DND-41 (cell line): ENCODE data around the gene KDM5D.

Experiments
- EZH2 ChIP-seq: IDR thresholded peaks from 3 replicates; pipeline ENCODE4 v1.6.1; 2012; ENCODE audit warnings: borderline replicate concordance, low read depth, mild to moderate bottlenecking, moderate library complexity, low read length, inconsistent platforms; ENCODE audit not compliant: severe bottlenecking
- TF ChIP-seq, protein P1 (sequence below): IDR thresholded peaks from 2 replicates; pipeline ENCODE4 v1.5.1; 2012; ENCODE audit warnings: borderline replicate concordance, low read length, moderate library complexity, mild to moderate bottlenecking; ENCODE audit not compliant: poor library complexity, severe bottlenecking; ENCODE audit errors: extremely low read depth

GRCh38 chrY:19768375-19768774 is 23.8 kb upstream of the KDM5D start:
- TF ChIP-seq, protein P1, sequence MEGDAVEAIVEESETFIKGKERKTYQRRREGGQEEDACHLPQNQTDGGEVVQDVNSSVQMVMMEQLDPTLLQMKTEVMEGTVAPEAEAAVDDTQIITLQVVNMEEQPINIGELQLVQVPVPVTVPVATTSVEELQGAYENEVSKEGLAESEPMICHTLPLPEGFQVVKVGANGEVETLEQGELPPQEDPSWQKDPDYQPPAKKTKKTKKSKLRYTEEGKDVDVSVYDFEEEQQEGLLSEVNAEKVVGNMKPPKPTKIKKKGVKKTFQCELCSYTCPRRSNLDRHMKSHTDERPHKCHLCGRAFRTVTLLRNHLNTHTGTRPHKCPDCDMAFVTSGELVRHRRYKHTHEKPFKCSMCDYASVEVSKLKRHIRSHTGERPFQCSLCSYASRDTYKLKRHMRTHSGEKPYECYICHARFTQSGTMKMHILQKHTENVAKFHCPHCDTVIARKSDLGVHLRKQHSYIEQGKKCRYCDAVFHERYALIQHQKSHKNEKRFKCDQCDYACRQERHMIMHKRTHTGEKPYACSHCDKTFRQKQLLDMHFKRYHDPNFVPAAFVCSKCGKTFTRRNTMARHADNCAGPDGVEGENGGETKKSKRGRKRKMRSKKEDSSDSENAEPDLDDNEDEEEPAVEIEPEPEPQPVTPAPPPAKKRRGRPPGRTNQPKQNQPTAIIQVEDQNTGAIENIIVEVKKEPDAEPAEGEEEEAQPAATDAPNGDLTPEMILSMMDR = no peak
- TF ChIP-seq EZH2 = no peak
